ENCODE results near the gene CDC40.

CDC40 gene

GRCh38 chr6:110191477-110191876 is 11.2 kb downstream of the CDC40 start:
- no peak overlapping the region for H3K4me3 ChIP-seq (ENCODE audit: low read depth, low read length)
- no peak for DNase-seq (ENCODE audit: low read depth)
- TF ChIP-seq MYC (IDR thresholded peaks at IDR 0.05; ENCODE audit: low read depth, low read length), result no peak
- no peak for TF ChIP-seq CTCF (IDR thresholded peaks at IDR 0.05; ENCODE audit: low read depth, low read length)
- no peak for TF ChIP-seq MAX (IDR thresholded peaks at IDR 0.05; ENCODE audit: low read depth, low read length)
- TF ChIP-seq POLR2A (IDR thresholded peaks at IDR 0.05; ENCODE audit: extremely low read depth, insufficient read length), result no peak

- TF ChIP-seq POLR2A (IDR thresholded peaks at IDR 0.05; ENCODE audit: extremely low read depth, insufficient read length) (no peak), MYC (IDR thresholded peaks at IDR 0.05; ENCODE audit: low read depth, low read length) (no peak), CTCF (IDR thresholded peaks at IDR 0.05; ENCODE audit: low read depth, low read length) (no peak), MAX (IDR thresholded peaks at IDR 0.05; ENCODE audit: low read depth, low read length) (no peak)
- no peak overlapping the region for H3K4me3 ChIP-seq (ENCODE audit: low read depth, low read length)
- no peak for DNase-seq (ENCODE audit: low read depth)
Observed at GRCh38 chr6:110195639-110196038, 15.4 kb downstream of the CDC40 start.

- H3K4me3 ChIP-seq (ENCODE audit: low read depth, low read length), result no peak overlapping the region
Observed at GRCh38 chr6:110196874-110197273, 16.6 kb downstream of the CDC40 start.

GRCh38 chr6:110198561-110198960 is 18.3 kb downstream of the CDC40 start:
- TF ChIP-seq MYC (IDR thresholded peaks at IDR 0.05; ENCODE audit: low read depth, low read length) (no peak), MAX (IDR thresholded peaks at IDR 0.05; ENCODE audit: low read depth, low read length) (no peak), POLR2A (IDR thresholded peaks at IDR 0.05; ENCODE audit: extremely low read depth, insufficient read length) (no peak), CTCF (IDR thresholded peaks at IDR 0.05; ENCODE audit: low read depth, low read length) (no peak)
- no peak for DNase-seq (ENCODE audit: low read depth)
- no peak overlapping the region for H3K4me3 ChIP-seq (ENCODE audit: low read depth, low read length)

More at GRCh38 chr6:110196874-110197273, 16.6 kb downstream of the CDC40 start:
- DNase-seq (ENCODE audit: low read depth), result no peak
- TF ChIP-seq MYC (IDR thresholded peaks at IDR 0.05; ENCODE audit: low read depth, low read length) (no peak), MAX (IDR thresholded peaks at IDR 0.05; ENCODE audit: low read depth, low read length) (no peak), POLR2A (IDR thresholded peaks at IDR 0.05; ENCODE audit: extremely low read depth, insufficient read length) (no peak)

- H3K4me3 ChIP-seq (ENCODE audit: low read depth, low read length), result no peak overlapping the region
- TF ChIP-seq CTCF (IDR thresholded peaks at IDR 0.05; ENCODE audit: low read depth, low read length) (no peak), POLR2A (IDR thresholded peaks at IDR 0.05; ENCODE audit: extremely low read depth, insufficient read length) (no peak), MAX (IDR thresholded peaks at IDR 0.05; ENCODE audit: low read depth, low read length) (no peak), MYC (IDR thresholded peaks at IDR 0.05; ENCODE audit: low read depth, low read length) (no peak)
- no peak for DNase-seq (ENCODE audit: low read depth)
Observed at GRCh38 chr6:110201151-110201884, 21.1 kb downstream of the CDC40 start.

GRCh38 chr6:110207652-110208051 is 27.4 kb downstream of the CDC40 start:
- TF ChIP-seq MYC (IDR thresholded peaks at IDR 0.05; ENCODE audit: low read depth, low read length) (no peak), CTCF (IDR thresholded peaks at IDR 0.05; ENCODE audit: low read depth, low read length) (no peak), MAX (IDR thresholded peaks at IDR 0.05; ENCODE audit: low read depth, low read length) (no peak), POLR2A (IDR thresholded peaks at IDR 0.05; ENCODE audit: extremely low read depth, insufficient read length) (no peak)
- no peak overlapping the region for H3K4me3 ChIP-seq (ENCODE audit: low read depth, low read length)
- DNase-seq (ENCODE audit: low read depth), result no peak
